Astrocyte (in vitro differentiated cells and primary cell): ENCODE results near the gene FKRP.

Experiments used
- EZH2 ChIP-seq: IDR thresholded peaks from 2 replicates; pipeline ENCODE4 v1.6.1; 2012; ENCODE audit warnings: mild to moderate bottlenecking, low read length, inconsistent platforms; ENCODE audit not compliant: insufficient read depth
- TF ChIP-seq, protein P1 (sequence below): IDR thresholded peaks from 2 replicates; pipeline ENCODE4 v1.5.1; 2011; ENCODE audit warnings: low read depth, mild to moderate bottlenecking, inconsistent platforms, low read length, moderate library complexity; ENCODE audit not compliant: insufficient read depth

DNA sequence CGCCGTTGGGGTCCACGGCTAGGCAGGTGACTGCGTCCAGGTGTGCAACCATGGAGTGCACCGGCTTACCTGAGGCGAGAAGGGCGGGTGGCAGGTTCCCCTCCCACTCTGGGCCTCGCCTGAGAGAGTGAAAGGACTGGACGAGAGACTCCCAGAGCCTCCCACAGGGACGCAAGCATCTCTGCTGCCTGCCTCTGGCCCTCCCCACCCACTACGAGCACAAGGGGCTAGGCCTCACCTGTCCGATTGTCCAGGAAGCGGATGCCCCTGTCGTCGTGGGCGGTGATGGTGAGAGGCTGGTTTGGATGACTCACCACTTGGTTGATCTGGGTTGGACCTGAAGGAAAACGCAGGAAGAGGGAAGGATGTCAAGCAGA is 23.9 kb upstream of the FKRP start:
- TF ChIP-seq, protein P1, sequence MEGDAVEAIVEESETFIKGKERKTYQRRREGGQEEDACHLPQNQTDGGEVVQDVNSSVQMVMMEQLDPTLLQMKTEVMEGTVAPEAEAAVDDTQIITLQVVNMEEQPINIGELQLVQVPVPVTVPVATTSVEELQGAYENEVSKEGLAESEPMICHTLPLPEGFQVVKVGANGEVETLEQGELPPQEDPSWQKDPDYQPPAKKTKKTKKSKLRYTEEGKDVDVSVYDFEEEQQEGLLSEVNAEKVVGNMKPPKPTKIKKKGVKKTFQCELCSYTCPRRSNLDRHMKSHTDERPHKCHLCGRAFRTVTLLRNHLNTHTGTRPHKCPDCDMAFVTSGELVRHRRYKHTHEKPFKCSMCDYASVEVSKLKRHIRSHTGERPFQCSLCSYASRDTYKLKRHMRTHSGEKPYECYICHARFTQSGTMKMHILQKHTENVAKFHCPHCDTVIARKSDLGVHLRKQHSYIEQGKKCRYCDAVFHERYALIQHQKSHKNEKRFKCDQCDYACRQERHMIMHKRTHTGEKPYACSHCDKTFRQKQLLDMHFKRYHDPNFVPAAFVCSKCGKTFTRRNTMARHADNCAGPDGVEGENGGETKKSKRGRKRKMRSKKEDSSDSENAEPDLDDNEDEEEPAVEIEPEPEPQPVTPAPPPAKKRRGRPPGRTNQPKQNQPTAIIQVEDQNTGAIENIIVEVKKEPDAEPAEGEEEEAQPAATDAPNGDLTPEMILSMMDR, result no peak
- TF ChIP-seq EZH2, result no peak
